A673 (cell line): ENCODE data around the gene STT3B. TPM values are rescaled to one million over a fixed set of nuclear protein-coding genes. Genes with fewer than 3 reads are reported as not detected.

ENCODE experiments used
- BruUV-seq: library from RNA; stranded (reverse); fragments of 400-500 nt; replicated peaks from 2 replicates; lab custom pipeline; 2021; lab: Mats Ljungman, UMichigan
- CTCF ChIA-PET: fragments of 300-600 bp; sonication (Branson Sonifier 250); formaldehyde crosslinking; loops from one replicate; lab custom pipeline; 2022; ENCODE audit warnings: antibody characterized with exemption; lab: Charles Lee
- POLR2A ChIA-PET: fragments of 300-600 bp; sonication (Branson Sonifier 250); formaldehyde crosslinking; loops from one replicate; lab custom pipeline; 2022; ENCODE audit warnings: antibody characterized with exemption; ENCODE audit not compliant: low non-redundant PET; lab: Charles Lee
- DNase-seq: peaks from one replicate; pipeline ENCODE4 v3.0.0-alpha.2; 2015; ENCODE audit warnings: low spot score
- H3K27ac ChIP-seq: fragments of 200-600 bp; sonication (generic); 2 replicates; pipeline ENCODE4 v1.5.1; 2016; ENCODE audit warnings: mixed run types, low read depth, mild to moderate bottlenecking, mixed read lengths, antibody characterized with exemption, low read length; ENCODE audit not compliant: poor library complexity, severe bottlenecking
- H3K27me3 ChIP-seq: fragments of 200-600 bp; sonication (generic); replicated peaks from 2 replicates; pipeline ENCODE4 v1.6.1; 2017; ENCODE audit warnings: mixed run types, low read depth, mild to moderate bottlenecking, mixed read lengths, antibody characterized with exemption, low read length; ENCODE audit not compliant: insufficient read depth, poor library complexity
- H3K36me3 ChIP-seq: fragments of 200-600 bp; sonication (generic); 2 replicates; pipeline ENCODE4 v1.6.1; 2016; ENCODE audit warnings: mixed run types, mild to moderate bottlenecking, mixed read lengths, antibody characterized with exemption, low read length; ENCODE audit not compliant: insufficient read depth, poor library complexity, severe bottlenecking
- H3K4me1 ChIP-seq: fragments of 200-600 bp; sonication (generic); 2 replicates; pipeline ENCODE4 v1.6.1; 2017; ENCODE audit warnings: mixed run types, mild to moderate bottlenecking, mixed read lengths, antibody characterized with exemption, low read length; ENCODE audit not compliant: insufficient read depth, poor library complexity, severe bottlenecking
- H3K4me3 ChIP-seq: fragments of 200-600 bp; sonication (generic); 2 replicates; pipeline ENCODE4 v1.5.1; 2016; ENCODE audit warnings: low read depth, mixed run types, mild to moderate bottlenecking, mixed read lengths, low read length; ENCODE audit not compliant: poor library complexity, severe bottlenecking
- H3K9me3 ChIP-seq: fragments of 200-600 bp; sonication (generic); 2 replicates; pipeline ENCODE4 v1.6.1; 2016; ENCODE audit warnings: mixed run types, low read depth, mild to moderate bottlenecking, mixed read lengths, antibody characterized with exemption, low read length; ENCODE audit not compliant: poor library complexity, severe bottlenecking
- CTCF ChIP-seq: fragments of 300-800, 200-600 bp; sonication (generic); conservative IDR thresholded peaks from 2 replicates; pipeline ENCODE4 v1.5.1; 2017; ENCODE audit warnings: low read depth, mild to moderate bottlenecking, antibody characterized with exemption, low read length, moderate library complexity, mixed read lengths
- EZH2 ChIP-seq: fragments of 200-600 bp; sonication (generic); IDR thresholded peaks from 2 replicates; pipeline ENCODE4 v1.6.1; 2017; ENCODE audit warnings: borderline replicate concordance, low read depth, mild to moderate bottlenecking, mixed read lengths, antibody characterized with exemption, low read length; ENCODE audit not compliant: poor library complexity, severe bottlenecking
- intact Hi-C: fragments of 100-400 bp; cut with micrococcal nuclease; formaldehyde crosslinking; loops from one replicate; pipeline ENCODE4 v1.10.0; 2022; ENCODE audit not compliant: unreplicated experiment
- total RNA-seq: library from RNA; stranded (reverse); gene quantifications from 2 replicates; pipeline ENCODE4 v1.2.3, GENCODE V29; 2021

Gene STT3B
- total RNA-seq, 1 experiment from 2014 or later, result 137 TPM

- H3K27ac ChIP-seq, result no peak overlapping the region
- intact Hi-C loops, result no loop called here
- H3K27me3 ChIP-seq, result no peaks in the 10 kb centered on the region
- DNase-seq, result no peak
- H3K9me3 ChIP-seq, result peaks cover 23% of the 10 kb centered on the region
- ChIA-PET POLR2A (no interaction called here), CTCF (no interaction called here)
- no TSS peak for BruUV-seq
- no peaks in the 10 kb centered on the region for H3K36me3 ChIP-seq
- H3K4me1 ChIP-seq, result no peaks in the 10 kb centered on the region
- TF ChIP-seq EZH2 (no peak), CTCF (no peak)
- H3K4me3 ChIP-seq, result no peak overlapping the region
These were observed 126.5 kb downstream of the STT3B start for GRCh38 chr3:31659246-31659645.

DNA sequence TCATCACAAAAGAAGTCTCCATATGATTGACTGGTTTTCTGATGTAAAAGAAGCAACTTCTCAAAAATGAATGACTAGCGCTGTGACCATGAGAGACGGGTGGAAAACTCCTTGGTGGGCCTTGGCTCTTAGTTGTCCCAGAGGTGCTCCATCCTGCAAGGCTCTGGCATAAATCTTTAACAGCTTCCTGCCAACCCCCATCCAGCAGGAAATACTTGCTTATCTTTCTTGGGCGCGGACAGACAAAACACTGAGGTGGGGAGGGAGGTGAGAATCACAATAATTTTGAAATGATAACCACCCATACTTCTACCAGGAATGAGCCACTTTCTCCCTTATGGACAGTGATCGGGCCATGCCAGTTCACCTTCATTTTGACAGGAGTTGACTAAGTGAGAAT is 128.6 kb downstream of the STT3B start:
- CTCF ChIA-PET, result no interaction called here
- no peak for TF ChIP-seq CTCF
- no peak for TF ChIP-seq EZH2
- Histone ChIP-seq H3K4me1 (no peaks in the 10 kb centered on the region), H3K27me3 (no peaks in the 10 kb centered on the region), H3K27ac (no peak overlapping the region), H3K9me3 (peaks cover 4% of the 10 kb centered on the region), H3K36me3 (no peaks in the 10 kb centered on the region), H3K4me3 (no peak overlapping the region)
- POLR2A ChIA-PET, result no interaction called here
- BruUV-seq, result no TSS peak
- intact Hi-C loops, result no loop called here
- DNase-seq, result no peak

DNA sequence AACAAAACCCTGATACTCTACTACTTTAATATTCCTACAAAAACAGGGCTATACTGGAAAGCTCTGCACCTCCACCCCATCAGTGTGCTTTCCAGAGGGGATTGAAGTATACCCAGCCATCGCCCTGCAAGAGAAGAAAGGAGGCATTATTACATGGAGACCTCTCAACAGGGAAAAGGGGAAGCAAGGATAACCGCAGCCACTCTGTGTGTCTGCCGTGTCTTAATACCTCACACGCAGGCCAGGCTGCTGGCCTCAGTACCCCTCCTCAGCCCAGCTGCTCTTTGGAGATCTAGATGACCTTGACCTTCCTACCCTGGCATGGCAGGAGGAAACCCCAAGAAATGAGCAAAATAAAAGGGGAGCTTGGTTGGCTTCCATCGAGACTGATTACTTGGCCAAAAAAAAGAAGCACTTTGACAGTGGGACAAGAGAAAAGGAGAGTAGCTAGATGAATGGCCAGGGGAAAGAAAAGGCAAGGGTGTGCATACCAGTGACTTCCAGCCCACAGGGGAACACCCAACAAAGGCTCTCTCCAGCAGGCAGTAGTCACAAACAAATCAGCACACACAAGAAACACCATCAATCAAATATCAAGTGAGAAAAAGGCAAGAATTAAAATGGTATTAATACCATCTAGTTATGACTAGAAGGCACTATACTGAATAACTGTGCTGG is 129.4 kb downstream of the STT3B start:
- no peaks in the 10 kb centered on the region for H3K36me3 ChIP-seq
- intact Hi-C loops, result no loop called here
- TF ChIP-seq CTCF (no peak), EZH2 (no peak)
- no peaks in the 10 kb centered on the region for H3K4me1 ChIP-seq
- no peak overlapping the region for H3K4me3 ChIP-seq
- ChIA-PET POLR2A (interaction anchor here (0.6 kb wide), 2 partner anchors 9 to 11 kb away, joined by 3 read pairs; no protein-coding TSS in a partner anchor), CTCF (no interaction called here)
- H3K9me3 ChIP-seq, result no peaks in the 10 kb centered on the region
- no TSS peak for BruUV-seq
- DNase-seq, result no peak
- H3K27ac ChIP-seq, result no peak overlapping the region
- no peaks in the 10 kb centered on the region for H3K27me3 ChIP-seq
